Measurements from ENCODE around the gene NAT14.

NAT14 gene

DNA sequence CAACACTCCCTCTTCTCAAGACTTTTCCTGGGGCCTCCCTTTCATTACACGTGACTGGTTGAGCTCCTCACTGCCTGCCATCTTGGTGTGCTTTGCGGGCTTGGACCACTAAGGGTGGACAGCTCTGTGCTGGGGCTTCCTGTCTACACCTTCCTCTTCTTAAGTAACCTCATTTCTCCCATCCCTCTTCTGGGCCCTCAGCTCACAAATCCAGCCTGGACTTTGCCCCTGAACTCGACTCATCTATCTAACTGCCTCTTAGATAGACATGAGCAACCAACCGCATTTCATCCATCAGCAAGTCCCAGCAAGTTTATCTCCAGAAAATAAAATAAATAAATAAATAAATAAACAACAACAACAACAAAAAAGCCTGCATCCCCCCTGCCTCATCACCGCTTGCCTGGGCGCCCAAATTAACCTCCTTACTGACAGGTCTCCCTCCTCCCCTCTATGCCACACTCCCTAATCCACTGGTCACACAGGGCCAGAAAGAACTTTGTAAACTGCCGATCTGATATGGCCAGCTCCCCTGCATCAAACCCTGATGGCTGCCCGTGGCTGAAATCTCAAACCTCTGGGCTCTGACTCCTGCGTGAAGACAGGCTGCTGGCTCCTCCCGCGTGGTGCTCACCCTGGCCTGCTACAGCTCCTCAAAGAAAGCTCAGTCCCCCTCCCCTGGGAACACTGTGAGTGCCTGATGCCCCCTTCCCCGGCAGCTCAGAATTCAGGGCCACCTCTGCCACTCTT is 31.3 kb upstream of the NAT14 start:
- no peak for DNase-seq

DNA sequence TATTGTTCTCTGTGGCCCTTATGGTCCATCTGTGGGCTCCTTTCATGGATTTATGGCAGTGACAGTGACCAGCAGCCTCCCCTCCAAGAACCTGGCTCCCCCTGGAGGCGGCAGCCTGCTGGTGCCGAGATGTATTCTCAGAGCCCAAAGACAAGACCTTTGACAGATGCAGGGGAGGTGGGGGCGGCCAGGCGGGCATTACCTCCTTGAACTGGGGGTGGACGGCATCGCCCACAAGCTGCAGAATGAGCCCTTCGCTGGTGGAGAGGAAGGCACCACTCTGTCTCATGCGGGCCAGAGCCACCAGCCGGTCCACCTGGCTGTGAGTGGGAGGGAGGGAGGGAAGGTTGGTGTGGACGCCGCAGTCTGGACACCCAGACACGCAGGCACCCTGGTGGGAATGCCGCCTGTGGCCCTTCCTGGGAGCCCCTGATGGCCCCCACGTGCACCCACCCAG is 30.2 kb upstream of the NAT14 start:
- DNase-seq, result peak; percentile 37

DNA sequence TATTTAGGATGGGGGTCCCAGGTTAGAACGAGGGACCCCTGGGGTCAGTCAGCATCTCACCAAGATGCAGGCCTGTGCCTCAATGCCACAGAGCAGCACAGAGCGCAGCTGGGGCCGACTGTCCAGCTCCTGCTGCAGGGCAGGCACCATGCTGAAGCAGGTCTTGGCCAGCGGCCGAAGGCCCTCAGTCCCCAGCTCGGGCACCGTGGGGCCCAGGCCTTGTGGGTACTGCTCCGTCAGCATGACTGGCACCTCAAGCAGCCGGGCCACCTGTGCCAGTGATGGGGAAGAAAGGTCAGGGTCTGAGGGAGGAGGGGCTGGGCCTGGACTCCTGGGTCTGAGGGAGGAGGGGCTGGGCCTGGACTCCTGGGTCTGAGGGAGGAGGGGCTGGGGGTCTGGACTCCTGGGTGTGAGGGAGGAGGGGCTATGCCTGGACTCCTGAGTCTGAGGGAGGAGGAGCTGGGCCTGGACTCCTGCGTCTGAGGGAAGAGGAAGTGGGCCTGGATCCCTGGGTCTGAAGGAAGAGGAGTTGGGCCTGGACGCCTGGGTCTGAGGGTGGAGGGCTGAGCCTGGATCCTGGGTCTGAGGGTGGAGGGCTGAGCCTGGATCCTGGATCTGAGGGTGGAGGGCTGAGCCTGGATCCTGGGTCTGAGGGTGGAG is 29.3 kb upstream of the NAT14 start:
- DNase-seq, result no peak

- DNase-seq, result no peak
Measured at GRCh38 chr19:55456347-55456746, 28.6 kb upstream of the NAT14 start.

GRCh38 chr19:55457683-55458457 is 27.1 kb upstream of the NAT14 start:
- DNase-seq, result no peak

DNA sequence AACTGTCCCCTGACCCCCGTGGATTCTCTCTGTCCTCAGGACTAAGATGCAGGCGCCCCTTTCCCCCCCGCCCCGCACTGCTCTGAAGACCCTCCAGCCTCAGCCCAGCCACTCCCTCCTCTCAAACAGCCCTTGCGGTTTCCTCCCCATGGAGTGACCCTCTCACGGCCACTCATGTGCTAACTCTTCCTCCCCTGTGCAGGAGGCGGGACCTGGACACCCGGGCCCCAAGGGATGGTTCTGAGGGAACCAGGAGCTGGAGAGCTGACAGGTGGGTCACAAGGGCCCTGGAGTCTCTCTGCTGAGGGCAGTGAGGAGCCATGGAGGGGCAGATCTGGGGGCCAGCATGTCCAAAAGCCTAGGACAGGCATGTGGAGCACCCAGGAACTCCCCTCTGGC is 25.4 kb upstream of the NAT14 start:
- DNase-seq, result no peak

GRCh38 chr19:55459950-55460657 is 24.9 kb upstream of the NAT14 start:
- DNase-seq, result no peak

GRCh38 chr19:55460670-55461258 is 24.2 kb upstream of the NAT14 start:
- no peak for DNase-seq

GRCh38 chr19:55461259-55461973 is 23.6 kb upstream of the NAT14 start, which contains the start of gene ISOC2:
ISOC2 (minus strand) TSS chr19:55461642; CDS start chr19:55456486, 5,156 bp downstream.
- DNase-seq, result peak; percentile 100

DNA sequence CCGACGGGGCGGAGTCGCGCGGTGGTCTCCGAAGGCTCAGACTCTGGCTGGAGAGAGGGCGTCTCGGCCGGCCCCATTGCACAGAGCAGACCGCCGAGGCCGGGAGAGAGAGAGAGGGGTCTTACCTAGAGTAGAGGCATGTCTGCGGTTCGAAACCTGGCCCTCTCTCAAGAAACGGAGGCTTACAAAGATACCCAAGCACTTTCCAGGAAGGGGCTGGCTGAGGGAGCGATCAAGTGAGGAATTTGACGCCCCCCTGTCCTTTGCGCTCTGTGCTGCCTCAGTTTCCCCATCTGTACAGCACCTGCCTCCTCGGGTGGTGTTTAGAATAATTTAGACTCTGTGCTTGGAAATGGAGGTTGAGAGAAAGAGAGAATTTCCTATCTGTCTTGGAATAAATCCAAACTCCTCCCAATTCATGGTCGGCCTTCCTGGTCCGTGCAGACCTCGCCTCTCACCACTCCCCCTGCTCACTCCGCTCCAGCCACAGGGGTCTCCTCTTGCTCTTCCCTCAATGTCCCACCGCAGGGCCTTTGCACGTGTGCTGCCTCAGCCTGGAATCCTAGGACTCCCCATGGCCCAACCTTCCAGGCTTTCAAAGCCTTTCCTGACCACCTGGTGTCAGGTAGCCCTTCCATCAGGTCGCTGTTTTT is 22.9 kb upstream of the NAT14 start:
- no peak for DNase-seq

DNA sequence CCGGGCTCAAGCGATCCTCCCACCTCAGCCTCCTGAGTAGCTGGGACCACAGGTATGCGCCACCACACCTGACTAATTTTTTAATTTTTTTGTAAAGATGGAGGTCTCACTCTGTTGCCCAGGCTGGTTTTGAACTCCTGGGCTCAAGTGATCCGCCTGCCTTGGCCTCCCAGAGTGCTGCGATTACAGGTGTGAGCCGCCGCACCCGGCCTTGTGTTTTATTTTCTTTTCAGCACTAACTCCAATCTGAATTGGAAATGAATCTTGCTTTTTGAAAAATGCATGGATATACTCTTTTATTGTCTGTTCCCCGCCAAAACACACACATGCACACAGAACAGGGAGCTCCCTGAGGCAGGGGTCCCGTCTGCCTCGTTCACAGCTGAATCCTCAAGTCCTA is 22.3 kb upstream of the NAT14 start:
- DNase-seq, result no peak

- no peak for DNase-seq
Measured at GRCh38 chr19:55463583-55464031, 21.4 kb upstream of the NAT14 start.

- no peak for DNase-seq
Measured at GRCh38 chr19:55464039-55464661, 20.8 kb upstream of the NAT14 start.

DNA sequence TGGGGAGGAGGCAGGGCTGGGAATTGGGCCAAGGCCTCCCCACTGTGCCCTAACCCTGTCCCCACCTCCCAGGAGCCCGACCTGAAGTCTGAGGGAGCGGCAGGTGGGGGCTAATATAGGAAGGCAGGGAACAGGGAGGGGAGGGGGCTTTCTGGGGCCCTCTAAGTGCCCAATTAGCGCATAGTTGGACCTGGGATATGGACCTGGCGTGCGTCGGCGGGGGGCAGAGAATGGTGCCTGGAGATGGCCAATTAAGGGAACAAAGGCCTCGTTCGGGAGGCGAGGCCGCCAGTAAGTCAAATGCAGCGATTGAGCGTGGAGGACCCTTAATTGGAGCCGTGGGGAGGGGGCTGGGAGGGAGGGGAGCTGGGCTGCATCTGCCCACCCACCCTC is 20.3 kb upstream of the NAT14 start, which contains the start of gene C19orf85:
Gene C19orf85 (minus strand): TSS at position 90 of the 393 bp plus-strand sequence. CDS start 197 bp downstream, outside the sequence.
- DNase-seq, result no peak

GRCh38 chr19:55465460-55466240 is 19.3 kb upstream of the NAT14 start:
- no peak for DNase-seq

- no peak for DNase-seq
Measured at GRCh38 chr19:55466241-55466614, 18.8 kb upstream of the NAT14 start.

- DNase-seq, result peak; percentile 61
Measured at GRCh38 chr19:55467236-55468053, 17.5 kb upstream of the NAT14 start.

- no peak for DNase-seq
Measured at GRCh38 chr19:55468054-55468393, 17.0 kb upstream of the NAT14 start.

GRCh38 chr19:55471266-55471665 is 13.7 kb upstream of the NAT14 start:
- DNase-seq, result no peak

Measured in CD4-positive, alpha-beta T cell treated with Interleukin-15 for 1 hour (primary cell).